B cell (primary cell): Measurements from ENCODE around the gene PPP2CA. TPM values are rescaled to one million over a fixed set of nuclear protein-coding genes. Genes with fewer than 3 reads are reported as not detected.

Experiments used
- ATAC-seq: fragments of 200-7000 bp; cut with Tn5 transposase; one replicate; pipeline ENCODE4 v1.10.0; 2021; ENCODE audit warnings: low read depth, mild to moderate bottlenecking, moderate number of reproducible peaks, moderate library complexity
- CTCF ChIA-PET: fragments of 350-600 bp; sonication (Branson Sonifier 250); formaldehyde crosslinking; loops from one replicate; lab custom pipeline; 2021; ENCODE audit warnings: antibody characterized with exemption, inconsistent platforms; lab: Charles Lee
- POLR2A ChIA-PET: fragments of 350-600 bp; sonication (Branson Sonifier 250); formaldehyde crosslinking; loops from one replicate; lab custom pipeline; 2021; ENCODE audit warnings: antibody characterized with exemption; lab: Charles Lee
- DNase-seq: peaks from one replicate; pipeline ENCODE4 v3.0.0; 2013
- H2AFZ ChIP-seq: 2 replicates; pipeline ENCODE4 v1.6.1; 2012; ENCODE audit warnings: mild to moderate bottlenecking, low read depth, low read length; ENCODE audit not compliant: insufficient read depth, poor library complexity, severe bottlenecking
- H3K27ac ChIP-seq, 2 donors: 1 replicate in 1 of 2; 2 replicates in 1 of 2; pipeline ENCODE4 v1.5.1; 2012 to 2013; ENCODE audit warnings: low read length in 2 of 2, mild to moderate bottlenecking in 2 of 2, moderate library complexity in 1 of 2
- H3K27me3 ChIP-seq, 4 experiments: fragments of 200-600 bp in 1 of 4; sonication (generic) in 1 of 4; replicated peaks in 1 of 4; 1 replicate in 2 of 4; 2 replicates in 2 of 4; pipeline versions ENCODE4 v1.6.1 to v1.7.0; 2013 to 2016; ENCODE audit warnings: low read length in 3 of 4, mild to moderate bottlenecking in 2 of 4, mixed read lengths in 1 of 4, moderate library complexity in 1 of 4; ENCODE audit not compliant: insufficient read depth in 4 of 4, control insufficient read depth in 3 of 4; ENCODE audit errors: control extremely low read depth in 1 of 4
- H3K36me3 ChIP-seq, 2 experiments: replicated peaks in 1 of 2; 1 replicate in 1 of 2; 2 replicates in 1 of 2; pipeline versions ENCODE4 v1.6.1 to v1.7.1; 2013; ENCODE audit warnings: low read length in 1 of 2; ENCODE audit not compliant: insufficient read depth in 2 of 2, control insufficient read depth in 1 of 2; ENCODE audit errors: control extremely low read depth in 1 of 2, extremely low read depth in 1 of 2
- H3K4me1 ChIP-seq, 2 donors: fragments of 200-600 bp in 1 of 2; sonication (generic) in 1 of 2; 1 replicate in 1 of 2; 2 replicates in 1 of 2; pipeline versions ENCODE4 v1.5.1 to v1.6.1; 2013 to 2017; ENCODE audit warnings: low read length in 2 of 2; ENCODE audit not compliant: control insufficient read depth in 2 of 2, insufficient read depth in 2 of 2
- H3K4me2 ChIP-seq: replicated peaks from 2 replicates; pipeline ENCODE3; 2012; ENCODE audit warnings: mild to moderate bottlenecking, low read depth, low read length; ENCODE audit not compliant: poor library complexity, severe bottlenecking
- H3K4me3 ChIP-seq, 5 experiments: fragments of 200-600 bp in 1 of 5; sonication (generic) in 1 of 5; 1 replicate in 3 of 5; 2 replicates in 2 of 5; pipeline versions ENCODE4 v1.5.1 to v1.7.0; 2011 to 2016; ENCODE audit warnings: low read length in 4 of 5, mild to moderate bottlenecking in 4 of 5, low read depth in 2 of 5, control low read depth in 1 of 5, moderate library complexity in 1 of 5; ENCODE audit not compliant: insufficient read depth in 1 of 5; ENCODE audit errors: control extremely low read depth in 1 of 5, extremely low read depth in 1 of 5
- H3K79me2 ChIP-seq: fragments of 200-600 bp; sonication (generic); one replicate; pipeline ENCODE4 v1.6.0; 2016; ENCODE audit warnings: low read length; ENCODE audit not compliant: control insufficient read depth, insufficient read depth
- H3K9ac ChIP-seq: fragments of 200-600 bp; sonication (generic); 2 replicates; pipeline ENCODE4 v1.6.1; 2017; ENCODE audit warnings: mild to moderate bottlenecking, low read length, moderate library complexity
- H3K9me3 ChIP-seq, 3 donors: one replicate each; pipeline versions ENCODE4 v1.6.1 to v1.7.1; 2013; ENCODE audit warnings: low read length in 2 of 3; ENCODE audit not compliant: control insufficient read depth in 2 of 3, insufficient read depth in 1 of 3; ENCODE audit errors: control extremely low read depth in 1 of 3
- H4K20me1 ChIP-seq: 2 replicates; pipeline ENCODE4 v1.6.0; 2012; ENCODE audit warnings: mild to moderate bottlenecking, low read length; ENCODE audit not compliant: insufficient read depth, control insufficient read depth, poor library complexity, severe bottlenecking
- H3K27ac Mint-ChIP-seq: one replicate; pipeline ENCODE4 v1.8.0; 2021; ENCODE audit warnings: mixed read lengths
- H3K27me3 Mint-ChIP-seq: one replicate; pipeline ENCODE4 v1.8.0; 2021; ENCODE audit warnings: mixed read lengths
- H3K4me1 Mint-ChIP-seq: one replicate; pipeline ENCODE4 v1.8.0; 2021; ENCODE audit warnings: mixed read lengths
- H3K4me3 Mint-ChIP-seq: one replicate; pipeline ENCODE4 v1.8.0; 2021; ENCODE audit warnings: mixed read lengths
- H3K9me3 Mint-ChIP-seq: one replicate; pipeline ENCODE4 v1.8.0; 2022; ENCODE audit warnings: mixed read lengths; ENCODE audit not compliant: insufficient read depth
- CTCF ChIP-seq: fragments of 200-600 bp; IDR thresholded peaks from one replicate; pipeline ENCODE4 v1.8.0; 2022; ENCODE audit warnings: antibody characterized with exemption, mild to moderate bottlenecking
- EZH2 ChIP-seq: IDR thresholded peaks from 2 replicates; pipeline ENCODE4 v1.6.1; 2012; ENCODE audit warnings: borderline replicate concordance, low read depth, mild to moderate bottlenecking, moderate library complexity, low read length; ENCODE audit not compliant: insufficient read depth, poor library complexity, severe bottlenecking
- WGBS: methylation state at CpG from one replicate; pipeline ENCODE4 v1.1.5; 2013; ENCODE audit warnings: missing lambda C conversion rate; ENCODE audit not compliant: insufficient coverage; 5-methylcytosine and 5-hydroxymethylcytosine counted together
- intact Hi-C: fragments of 100-400 bp; cut with micrococcal nuclease; formaldehyde crosslinking; loops from one replicate; pipeline ENCODE4 v1.10.0; 2022
- polyA plus RNA-seq: library from polyadenylated mRNA; depleted of rRNA; stranded (reverse); fragments of >200 nt; gene quantifications from 2 replicates; pipeline ENCODE4 v1.2.3, GENCODE V29; 2012
- total RNA-seq, 2 donors: library from RNA; stranded (reverse); fragments of 120-200 nt in 1 of 2; gene quantifications; 1 replicate in 1 of 2; 2 replicates in 1 of 2; pipeline versions ENCODE4 v1.2.3 to v1.2.4, GENCODE V29; 2013 to 2022

PPP2CA gene
- total and polyA plus RNA-seq, 2 donors (not counting 1 experiment from before 2014, with no cell fraction given), result 82.3 to 86.2 TPM

- CTCF ChIA-PET, result interaction anchor here (1.1 to 25.7 kb wide), 4 partner anchors 8 to 112 kb away, joined by 5 to 644 read pairs (median 24); no protein-coding TSS in a partner anchor
- Histone ChIP-seq H3K4me3 (no peak overlapping the region), H3K4me2 (no peak overlapping the region), H3K9me3 (no peaks in the 10 kb centered on the region), H3K36me3 (peaks cover 5 to 78% of the 10 kb centered on the region in 2 experiments), H2AFZ (no peak overlapping the region), H3K4me1 (no peaks in the 10 kb centered on the region), H3K27ac (no peak overlapping the region), H3K27me3 (no peaks in the 10 kb centered on the region), H3K9ac (no peak overlapping the region), H4K20me1 (peaks cover 30% of the 10 kb centered on the region), H3K79me2 (peaks cover 7% of the 10 kb centered on the region)
- no peak for ATAC-seq
- POLR2A ChIA-PET, result no interaction called here
- DNase-seq, result no peak
- 95% methylated on average over 3 of the region's 3 CpGs for WGBS
- intact Hi-C loops, result no loop called here
- no peak overlapping the region for H3K4me3 Mint-ChIP-seq
- no peaks in the 10 kb centered on the region for H3K9me3 Mint-ChIP-seq
- TF ChIP-seq EZH2 (no peak), CTCF (no peak)
- H3K27me3 Mint-ChIP-seq, result no peaks in the 10 kb centered on the region
- H3K27ac Mint-ChIP-seq, result no peak overlapping the region
- peaks cover 3% of the 10 kb centered on the region for H3K4me1 Mint-ChIP-seq
Measured at GRCh38 chr5:134151723-134152122, 74.2 kb downstream of the PPP2CA start.

- Histone ChIP-seq H3K27ac (no peak overlapping the region), H3K79me2 (peaks cover 22% of the 10 kb centered on the region), H2AFZ (no peak overlapping the region), H3K36me3 (peaks cover 5 to 80% of the 10 kb centered on the region in 2 experiments), H3K4me1 (no peaks in the 10 kb centered on the region), H3K9me3 (no peaks in the 10 kb centered on the region), H3K27me3 (no peaks in the 10 kb centered on the region), H3K4me3 (no peak overlapping the region), H4K20me1 (peaks cover 39% of the 10 kb centered on the region), H3K4me2 (no peak overlapping the region), H3K9ac (no peak overlapping the region)
- H3K4me1 Mint-ChIP-seq, result peaks cover 6% of the 10 kb centered on the region
- ChIA-PET CTCF (interaction anchor here (0.6 to 25.7 kb wide), 6 partner anchors 11 to 298 kb away, joined by 3 to 644 read pairs (median 4); no protein-coding TSS in a partner anchor), POLR2A (interaction anchor here (0.6 kb wide), 1 partner anchor 701 kb away, joined by 5 read pairs; no protein-coding TSS in a partner anchor)
- DNase-seq (no peak), ATAC-seq (no peak)
- H3K4me3 Mint-ChIP-seq, result no peak overlapping the region
- intact Hi-C loops, result loop anchor here (10.0 kb wide), 1 partner anchor 1035 kb away; no protein-coding TSS in a partner anchor
- no peaks in the 10 kb centered on the region for H3K9me3 Mint-ChIP-seq
- 91% methylated on average over 3 of the region's 4 CpGs for WGBS
- no peak overlapping the region for H3K27ac Mint-ChIP-seq
- H3K27me3 Mint-ChIP-seq, result no peaks in the 10 kb centered on the region
- TF ChIP-seq CTCF (no peak), EZH2 (no peak)
Measured at GRCh38 chr5:134149571-134150303, 76.1 kb downstream of the PPP2CA start.
